ENCODE measurements around the gene DDX54. TPM values are rescaled to one million over a fixed set of nuclear protein-coding genes. Genes with fewer than 3 reads are reported as not detected.

Gene DDX54
- total RNA-seq, 1 donor from 2014 or later, result 34.7 TPM

DNA sequence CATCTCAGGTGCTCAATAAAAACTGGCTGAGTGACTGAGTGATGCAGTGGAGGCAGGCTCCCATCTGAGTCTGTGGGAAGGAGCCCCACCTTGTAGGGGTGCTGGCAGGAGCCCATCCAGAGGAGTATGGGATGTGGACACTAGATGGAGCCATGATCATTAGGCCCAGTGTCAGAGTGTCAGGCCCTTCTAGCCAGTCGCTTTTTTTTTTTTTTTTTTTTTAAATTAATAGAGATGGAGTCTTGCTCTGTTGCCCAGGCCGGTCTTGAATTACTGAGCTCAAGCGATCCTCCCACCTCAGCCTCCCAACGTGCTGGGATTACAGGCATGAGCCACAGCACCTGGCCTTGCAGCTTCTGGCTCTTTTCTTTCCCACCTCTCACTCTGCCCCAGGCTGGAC is 11.7 kb upstream of the DDX54 start:
- TF ChIP-seq, protein P1, sequence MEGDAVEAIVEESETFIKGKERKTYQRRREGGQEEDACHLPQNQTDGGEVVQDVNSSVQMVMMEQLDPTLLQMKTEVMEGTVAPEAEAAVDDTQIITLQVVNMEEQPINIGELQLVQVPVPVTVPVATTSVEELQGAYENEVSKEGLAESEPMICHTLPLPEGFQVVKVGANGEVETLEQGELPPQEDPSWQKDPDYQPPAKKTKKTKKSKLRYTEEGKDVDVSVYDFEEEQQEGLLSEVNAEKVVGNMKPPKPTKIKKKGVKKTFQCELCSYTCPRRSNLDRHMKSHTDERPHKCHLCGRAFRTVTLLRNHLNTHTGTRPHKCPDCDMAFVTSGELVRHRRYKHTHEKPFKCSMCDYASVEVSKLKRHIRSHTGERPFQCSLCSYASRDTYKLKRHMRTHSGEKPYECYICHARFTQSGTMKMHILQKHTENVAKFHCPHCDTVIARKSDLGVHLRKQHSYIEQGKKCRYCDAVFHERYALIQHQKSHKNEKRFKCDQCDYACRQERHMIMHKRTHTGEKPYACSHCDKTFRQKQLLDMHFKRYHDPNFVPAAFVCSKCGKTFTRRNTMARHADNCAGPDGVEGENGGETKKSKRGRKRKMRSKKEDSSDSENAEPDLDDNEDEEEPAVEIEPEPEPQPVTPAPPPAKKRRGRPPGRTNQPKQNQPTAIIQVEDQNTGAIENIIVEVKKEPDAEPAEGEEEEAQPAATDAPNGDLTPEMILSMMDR (IDR thresholded peaks at IDR 0.05; ENCODE audit: borderline replicate concordance), result peak; percentile 82
- Histone ChIP-seq H3K27me3 (ENCODE audit: low read depth) (no peaks in the 10 kb centered on the region), H3K4me3 (no peak overlapping the region), H3K4me1 (peaks cover 31% of the 10 kb centered on the region), H3K27ac (replicated peaks) (no peak overlapping the region), H3K36me3 (peaks cover 4% of the 10 kb centered on the region), H3K9me3 (replicated peaks) (no peaks in the 10 kb centered on the region)
- DNase-seq, result peak; percentile 58
- intact Hi-C loops (cut with micrococcal nuclease), result no loop called here

GRCh38 chr12:113196582-113196981 is 11.3 kb upstream of the DDX54 start:
- peaks cover 31% of the 10 kb centered on the region for H3K4me1 ChIP-seq

DNA sequence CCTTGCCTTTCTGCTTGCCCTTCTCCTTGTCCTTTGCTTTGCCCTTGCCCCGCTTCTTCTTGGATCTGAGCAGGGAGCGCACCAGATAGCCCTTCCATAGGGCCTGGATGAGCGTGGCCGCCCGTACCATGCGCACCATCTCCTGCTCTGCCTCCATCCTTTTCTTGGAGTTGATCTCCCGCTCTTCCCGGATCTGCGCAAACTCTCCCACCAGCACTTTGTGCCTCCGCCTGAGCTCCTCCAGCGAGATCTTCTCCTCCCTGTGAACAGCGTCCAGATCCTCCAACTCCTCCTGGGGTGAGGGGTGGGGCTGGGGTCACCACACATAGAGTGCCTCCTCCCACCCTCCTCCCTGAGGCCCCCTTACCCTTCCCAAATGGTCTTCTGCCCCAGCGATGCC is 10.3 kb upstream of the DDX54 start:
- no peak for DNase-seq
- peaks cover 18% of the 10 kb centered on the region for H3K36me3 ChIP-seq
- no peaks in the 10 kb centered on the region for H3K27me3 ChIP-seq (ENCODE audit: low read depth)
- no peak overlapping the region for H3K4me3 ChIP-seq
- intact Hi-C loops (cut with micrococcal nuclease), result no loop called here
- peaks cover 24% of the 10 kb centered on the region for H3K4me1 ChIP-seq
- H3K27ac ChIP-seq (replicated peaks), result no peak overlapping the region
- H3K9me3 ChIP-seq (replicated peaks), result no peaks in the 10 kb centered on the region
- TF ChIP-seq, protein P1 (IDR thresholded peaks at IDR 0.05; ENCODE audit: borderline replicate concordance), result no peak

More at GRCh38 chr12:113196582-113196981, 11.3 kb upstream of the DDX54 start:
- intact Hi-C loops (cut with micrococcal nuclease), result no loop called here
- TF ChIP-seq, protein P1 (IDR thresholded peaks at IDR 0.05; ENCODE audit: borderline replicate concordance), result no peak
- DNase-seq, result no peak
- no peak overlapping the region for H3K4me3 ChIP-seq
- H3K27me3 ChIP-seq (ENCODE audit: low read depth), result no peaks in the 10 kb centered on the region
- peaks cover 8% of the 10 kb centered on the region for H3K36me3 ChIP-seq
- no peak overlapping the region for H3K27ac ChIP-seq (replicated peaks)
- no peaks in the 10 kb centered on the region for H3K9me3 ChIP-seq (replicated peaks)

DNA sequence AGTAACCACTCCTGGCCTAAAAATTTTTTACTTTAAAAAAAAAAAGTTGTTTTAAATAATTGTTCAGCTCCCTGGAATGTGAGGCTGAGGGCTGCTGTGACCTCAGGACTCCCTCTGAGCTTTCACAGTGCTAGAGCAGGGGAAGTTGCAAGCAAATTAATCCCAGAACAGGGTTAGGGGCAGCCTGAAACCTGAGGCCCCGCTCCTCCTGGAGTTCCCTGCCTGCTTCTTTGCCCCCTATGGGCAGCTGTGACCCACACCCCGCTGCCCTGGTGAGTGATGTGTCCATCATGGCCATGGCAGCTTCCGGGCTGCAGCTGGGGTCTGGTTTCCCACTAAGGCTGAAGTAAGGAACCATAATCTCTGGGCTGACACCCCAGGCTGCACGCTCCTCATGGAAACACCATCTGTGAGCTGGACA is 9.7 kb upstream of the DDX54 start:
- intact Hi-C loops (cut with micrococcal nuclease), result no loop called here
- no peaks in the 10 kb centered on the region for H3K27me3 ChIP-seq (ENCODE audit: low read depth)
- H3K4me3 ChIP-seq, result no peak overlapping the region
- TF ChIP-seq, protein P1 (IDR thresholded peaks at IDR 0.05; ENCODE audit: borderline replicate concordance), result no peak
- peak overlapping the region; percentile 66 for H3K27ac ChIP-seq (replicated peaks)
- peaks cover 24% of the 10 kb centered on the region for H3K4me1 ChIP-seq
- no peak for DNase-seq
- H3K36me3 ChIP-seq, result peaks cover 24% of the 10 kb centered on the region
- no peaks in the 10 kb centered on the region for H3K9me3 ChIP-seq (replicated peaks)

DNA sequence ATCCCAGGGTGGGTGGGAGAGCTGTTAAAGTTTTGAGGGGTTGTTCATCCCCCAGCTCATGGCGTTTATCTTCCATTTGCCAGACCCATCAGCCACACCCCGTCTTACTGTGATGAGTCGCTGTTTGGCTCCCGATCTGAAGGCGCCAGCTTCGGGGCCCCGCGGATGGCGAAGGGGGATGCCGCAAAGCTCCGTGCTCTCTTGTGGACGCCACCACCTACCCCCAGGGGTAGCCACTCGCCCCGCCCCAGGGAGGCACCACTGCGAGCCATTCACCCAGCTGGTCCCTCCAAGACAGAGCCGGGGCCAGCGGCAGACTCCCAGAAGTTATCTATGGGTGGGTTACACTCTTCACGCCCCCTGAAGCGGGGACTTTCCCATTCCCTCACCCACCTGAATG is 5.9 kb upstream of the DDX54 start:
- Histone ChIP-seq H3K27ac (replicated peaks) (no peak overlapping the region), H3K36me3 (peaks cover 30% of the 10 kb centered on the region), H3K4me3 (no peak overlapping the region), H3K4me1 (peaks cover 37% of the 10 kb centered on the region), H3K9me3 (replicated peaks) (no peaks in the 10 kb centered on the region), H3K27me3 (ENCODE audit: low read depth) (no peaks in the 10 kb centered on the region)
- TF ChIP-seq, protein P1 (IDR thresholded peaks at IDR 0.05; ENCODE audit: borderline replicate concordance), result no peak
- no peak for DNase-seq
- intact Hi-C loops (cut with micrococcal nuclease), result no loop called here
